OCI-LY7 (cell line): ENCODE results near the gene PRIMA1. TPM values are rescaled to one million over a fixed set of nuclear protein-coding genes. Genes with fewer than 3 reads are reported as not detected.

Experiments
- BruUV-seq: library from RNA; stranded (reverse); fragments of 400-500 nt; replicated peaks from 2 replicates; lab custom pipeline; 2021; lab: Mats Ljungman, UMichigan
- CTCF ChIA-PET: fragments of 300-600 bp; sonication (Branson Sonifier 250); formaldehyde crosslinking; loops from one replicate; lab custom pipeline; 2022; ENCODE audit warnings: antibody characterized with exemption; ENCODE audit not compliant: unreplicated experiment; lab: Charles Lee
- POLR2A ChIA-PET: fragments of 300-600 bp; sonication (Branson Sonifier 250); formaldehyde crosslinking; loops from one replicate; lab custom pipeline; 2022; ENCODE audit warnings: antibody characterized with exemption; lab: Charles Lee
- DNase-seq: peaks from one replicate; pipeline ENCODE4 v3.0.0-alpha.2; 2015; ENCODE audit warnings: low spot score
- H2AFZ ChIP-seq: fragments of 200-600 bp; sonication (generic), shearing (Covaris generic); 2 replicates; pipeline ENCODE4 v1.6.1; 2014; ENCODE audit warnings: mild to moderate bottlenecking, antibody characterized with exemption, low read length, moderate library complexity
- H3K27ac ChIP-seq: fragments of 200-600 bp; sonication (generic); 2 replicates; pipeline ENCODE4 v1.5.1; 2014; ENCODE audit warnings: mixed run types, low read depth, mild to moderate bottlenecking, moderate library complexity, low read length, inconsistent platforms; ENCODE audit not compliant: poor library complexity, severe bottlenecking
- H3K36me3 ChIP-seq: fragments of 200-600 bp; sonication (generic); 2 replicates; pipeline ENCODE4 v1.6.1; 2014; ENCODE audit warnings: mild to moderate bottlenecking, antibody characterized with exemption, low read length, moderate library complexity, mixed read lengths; ENCODE audit not compliant: insufficient read depth
- H3K4me1 ChIP-seq: fragments of 200-600 bp; sonication (generic); 2 replicates; pipeline ENCODE4 v1.5.1; 2014; ENCODE audit warnings: mild to moderate bottlenecking, low read length; ENCODE audit not compliant: insufficient read depth, poor library complexity, severe bottlenecking
- H3K4me2 ChIP-seq: fragments of 200-600 bp; sonication (generic); 2 replicates; pipeline ENCODE4 v1.6.1; 2014; ENCODE audit warnings: mild to moderate bottlenecking, low read length
- H3K4me3 ChIP-seq: fragments of 200-600 bp; sonication (generic); 2 replicates; pipeline ENCODE4 v1.5.1; 2014; ENCODE audit warnings: mild to moderate bottlenecking, low read depth, low read length; ENCODE audit not compliant: poor library complexity, severe bottlenecking
- H3K79me2 ChIP-seq: fragments of 200-600 bp; sonication (generic); 2 replicates; pipeline ENCODE4 v1.6.1; 2016; ENCODE audit warnings: low read depth, mild to moderate bottlenecking, low read length, moderate library complexity, mixed read lengths; ENCODE audit not compliant: insufficient read depth
- H3K9me2 ChIP-seq: fragments of 200-600 bp; sonication (generic); 2 replicates; pipeline ENCODE4 v1.6.1; 2016; ENCODE audit warnings: mild to moderate bottlenecking, low read length, mixed read lengths; ENCODE audit not compliant: insufficient read depth
- H3K9me3 ChIP-seq: fragments of 200-600 bp; sonication (generic); 2 replicates; pipeline ENCODE4 v1.6.1; 2014; ENCODE audit warnings: mild to moderate bottlenecking, mixed run types, low read length, mixed read lengths
- H4K20me1 ChIP-seq: fragments of 200-600 bp; sonication (generic); 2 replicates; pipeline ENCODE4 v1.6.1; 2014; ENCODE audit warnings: mild to moderate bottlenecking, antibody characterized with exemption, low read length, moderate library complexity, mixed read lengths; ENCODE audit not compliant: insufficient read depth
- EZH2phosphoT487 ChIP-seq: fragments of 200-600 bp; sonication (generic); IDR thresholded peaks from 2 replicates; pipeline ENCODE4 v1.6.1; 2018; ENCODE audit warnings: low read depth, borderline replicate concordance, mild to moderate bottlenecking, mixed run types, antibody characterized with exemption, low read length, moderate library complexity, mixed read lengths
- intact Hi-C: fragments of 100-400 bp; cut with micrococcal nuclease; formaldehyde crosslinking; loops from one replicate; pipeline ENCODE4 v1.10.0; 2022; ENCODE audit not compliant: unreplicated experiment
- total RNA-seq, 2 experiments: library from RNA; depleted of rRNA in 1 of 2; stranded (reverse); fragments of >200 nt in 1 of 2; shearing (Covaris generic) in 1 of 2; gene quantifications; 2 replicates each; pipeline ENCODE4 v1.2.3, GENCODE V29; 2014 to 2022
- TF ChIP-seq, protein P1 (sequence below): fragments of 200-600 bp; sonication (generic); conservative IDR thresholded peaks from 2 replicates; pipeline ENCODE4 v1.5.1; 2014; ENCODE audit warnings: mild to moderate bottlenecking, antibody characterized with exemption, low read length, moderate library complexity, mixed read lengths

Gene PRIMA1
- total RNA-seq, 2 experiments from 2014 or later: not detected

- no TSS peak for BruUV-seq
- CTCF ChIA-PET: no interaction called here
- H3K27ac ChIP-seq: no peak overlapping the region
These were observed 43.8 kb upstream of the PRIMA1 start for GRCh38 chr14:93832081-93832480.

GRCh38 chr14:93830753-93831461 is 42.6 kb upstream of the PRIMA1 start:
- intact Hi-C loops: no loop called here
- ChIA-PET POLR2A (no interaction called here), CTCF (no interaction called here)
- Histone ChIP-seq H2AFZ (no peak overlapping the region), H4K20me1 (no peaks in the 10 kb centered on the region), H3K9me3 (no peaks in the 10 kb centered on the region), H3K4me3 (no peak overlapping the region), H3K27ac (no peak overlapping the region), H3K9me2 (no peaks in the 10 kb centered on the region), H3K79me2 (no peaks in the 10 kb centered on the region), H3K4me1 (no peaks in the 10 kb centered on the region), H3K36me3 (no peaks in the 10 kb centered on the region), H3K4me2 (no peak overlapping the region)
- DNase-seq: no peak
- TF ChIP-seq, protein P1, sequence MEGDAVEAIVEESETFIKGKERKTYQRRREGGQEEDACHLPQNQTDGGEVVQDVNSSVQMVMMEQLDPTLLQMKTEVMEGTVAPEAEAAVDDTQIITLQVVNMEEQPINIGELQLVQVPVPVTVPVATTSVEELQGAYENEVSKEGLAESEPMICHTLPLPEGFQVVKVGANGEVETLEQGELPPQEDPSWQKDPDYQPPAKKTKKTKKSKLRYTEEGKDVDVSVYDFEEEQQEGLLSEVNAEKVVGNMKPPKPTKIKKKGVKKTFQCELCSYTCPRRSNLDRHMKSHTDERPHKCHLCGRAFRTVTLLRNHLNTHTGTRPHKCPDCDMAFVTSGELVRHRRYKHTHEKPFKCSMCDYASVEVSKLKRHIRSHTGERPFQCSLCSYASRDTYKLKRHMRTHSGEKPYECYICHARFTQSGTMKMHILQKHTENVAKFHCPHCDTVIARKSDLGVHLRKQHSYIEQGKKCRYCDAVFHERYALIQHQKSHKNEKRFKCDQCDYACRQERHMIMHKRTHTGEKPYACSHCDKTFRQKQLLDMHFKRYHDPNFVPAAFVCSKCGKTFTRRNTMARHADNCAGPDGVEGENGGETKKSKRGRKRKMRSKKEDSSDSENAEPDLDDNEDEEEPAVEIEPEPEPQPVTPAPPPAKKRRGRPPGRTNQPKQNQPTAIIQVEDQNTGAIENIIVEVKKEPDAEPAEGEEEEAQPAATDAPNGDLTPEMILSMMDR: no peak
- TF ChIP-seq EZH2phosphoT487: no peak
- no TSS peak for BruUV-seq

More at GRCh38 chr14:93832081-93832480, 43.8 kb upstream of the PRIMA1 start:
- H3K9me2 ChIP-seq: no peaks in the 10 kb centered on the region
- no peak overlapping the region for H3K4me2 ChIP-seq
- no peaks in the 10 kb centered on the region for H4K20me1 ChIP-seq
- no peaks in the 10 kb centered on the region for H3K4me1 ChIP-seq
- intact Hi-C loops: no loop called here
- no peak overlapping the region for H2AFZ ChIP-seq
- no peaks in the 10 kb centered on the region for H3K36me3 ChIP-seq
- no peak overlapping the region for H3K4me3 ChIP-seq
- H3K9me3 ChIP-seq: no peaks in the 10 kb centered on the region
- POLR2A ChIA-PET: no interaction called here
- no peak for DNase-seq
- no peaks in the 10 kb centered on the region for H3K79me2 ChIP-seq
- TF ChIP-seq, protein P1: no peak
- TF ChIP-seq EZH2phosphoT487: no peak

- ChIA-PET CTCF (no interaction called here), POLR2A (no interaction called here)
- no peak for DNase-seq
These were observed 41.7 kb upstream of the PRIMA1 start for GRCh38 chr14:93829839-93830481.

More at GRCh38 chr14:93829839-93830481, 41.7 kb upstream of the PRIMA1 start:
- Histone ChIP-seq H4K20me1 (no peaks in the 10 kb centered on the region), H3K27ac (no peak overlapping the region), H3K4me2 (no peak overlapping the region), H3K36me3 (no peaks in the 10 kb centered on the region), H2AFZ (no peak overlapping the region), H3K79me2 (no peaks in the 10 kb centered on the region), H3K4me3 (no peak overlapping the region), H3K4me1 (no peaks in the 10 kb centered on the region), H3K9me3 (no peaks in the 10 kb centered on the region), H3K9me2 (no peaks in the 10 kb centered on the region)
- BruUV-seq: no TSS peak
- intact Hi-C loops: no loop called here
- TF ChIP-seq EZH2phosphoT487: no peak
- TF ChIP-seq, protein P1: no peak
